Embryonic facial prominence (tissue), 1 donor: ENCODE data around the gene MSH3.

Source experiments
- DNase-seq: peaks from one replicate; pipeline ENCODE4 v3.0.0-alpha.2; 2016; ENCODE audit errors: extremely low spot score

The MSH3 gene

GRCh38 chr5:80904533-80905187 lies 250.2 kb downstream of the MSH3 start:
- DNase-seq: no peak

- no peak for DNase-seq
Observed at GRCh38 chr5:80905405-80905804, 251.0 kb downstream of the MSH3 start.

- DNase-seq: no peak
Observed at GRCh38 chr5:80912479-80912878, 258.0 kb downstream of the MSH3 start.

- DNase-seq: no peak
Observed at GRCh38 chr5:80915716-80916115, 261.3 kb downstream of the MSH3 start.

- no peak for DNase-seq
Observed at GRCh38 chr5:80916676-80917075, 262.2 kb downstream of the MSH3 start.

- DNase-seq: no peak
Observed at GRCh38 chr5:80917631-80918030, 263.2 kb downstream of the MSH3 start.

DNA sequence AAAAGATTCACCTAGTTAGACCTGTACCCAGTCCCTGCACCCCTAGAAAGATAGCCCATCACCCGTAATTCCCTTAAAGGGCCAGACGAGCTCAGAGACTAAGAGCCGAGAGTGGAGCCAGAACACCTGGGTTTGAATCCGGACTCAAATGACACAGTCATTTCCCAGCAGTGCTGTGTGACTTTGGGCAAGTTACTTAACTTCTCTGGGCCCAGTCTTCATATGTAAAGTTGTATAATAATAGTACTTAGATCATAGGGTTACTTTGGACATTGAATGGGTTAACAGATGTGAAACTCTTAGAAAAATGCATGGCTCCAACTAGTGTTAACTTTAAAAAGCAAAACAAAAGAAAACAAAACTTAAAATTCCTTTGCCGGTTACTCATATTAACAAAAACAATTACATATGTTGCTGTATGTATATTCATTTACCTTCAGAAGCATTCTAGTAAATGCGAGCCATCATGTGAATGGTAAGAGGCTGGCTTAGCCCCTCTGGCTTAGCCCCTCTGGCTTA lies 265.3 kb downstream of the MSH3 start:
- DNase-seq: no peak

DNA sequence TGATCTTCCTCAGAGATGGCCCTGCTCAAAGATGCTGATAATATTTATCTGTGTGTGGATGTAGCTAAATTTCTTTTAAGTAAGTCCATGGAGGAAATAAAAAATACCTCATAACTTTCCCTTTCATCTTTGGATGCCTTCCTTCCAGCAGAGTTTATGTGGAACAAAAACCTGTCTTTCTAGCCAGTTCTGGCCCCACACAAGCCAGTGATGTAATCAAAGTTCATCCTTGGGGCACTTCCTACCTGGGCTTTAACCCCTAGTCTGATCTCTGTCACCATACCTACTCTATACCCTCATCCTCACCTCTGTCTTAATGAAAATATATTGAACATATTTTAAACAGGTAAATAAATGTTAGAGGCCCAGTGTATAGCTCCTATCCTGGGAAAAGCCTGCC lies 265.9 kb downstream of the MSH3 start:
- DNase-seq: no peak

GRCh38 chr5:80921026-80921425 lies 266.6 kb downstream of the MSH3 start:
- DNase-seq: no peak

GRCh38 chr5:80925931-80926330 lies 271.5 kb downstream of the MSH3 start:
- no peak for DNase-seq
